ENCODE measurements around the gene KYNU.
"Not testable (repeated sequence)": the region's sequence is repeated elsewhere in the genome, so short reads cannot be mapped to it uniquely, and the experiment has no call there.

KYNU gene

DNA sequence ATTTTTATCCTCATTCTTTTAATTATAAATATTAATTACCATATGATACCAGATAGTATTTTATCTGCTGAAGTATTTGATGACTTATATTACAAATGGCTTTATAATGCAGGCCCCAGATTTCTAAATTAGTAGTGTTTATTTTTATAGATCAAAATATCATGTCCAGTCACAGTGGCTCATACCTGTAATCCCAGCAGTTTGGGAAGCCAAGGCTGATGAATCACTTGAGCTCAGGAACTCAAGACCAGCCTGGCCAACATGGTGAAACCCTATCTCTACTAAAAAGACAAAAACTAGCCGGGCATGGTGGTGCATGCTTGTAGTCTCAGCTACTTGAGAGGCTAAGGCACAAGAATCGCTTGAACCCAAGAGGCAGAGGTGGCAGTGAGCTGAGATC, 151.7 kb downstream of the KYNU start:
- Mint-ChIP-seq H3K4me1 (no peaks in the 10 kb centered on the region), H3K27ac (ENCODE audit: low read depth) (no peak overlapping the region), H3K27me3 (peaks cover 26% of the 10 kb centered on the region), H3K9me3 (no peaks in the 10 kb centered on the region), H3K36me3 (ENCODE audit: insufficient read depth) (no peaks in the 10 kb centered on the region), H3K4me3 (no peak overlapping the region)
- ATAC-seq (replicated peaks; ENCODE audit: extremely low read depth, poor library complexity, severe bottlenecking): no peak
- DNase-seq (ENCODE audit: low spot score in 2 of 2): no peak

- H3K4me3 Mint-ChIP-seq: no peak overlapping the region
- no peaks in the 10 kb centered on the region for H3K9me3 Mint-ChIP-seq
- ATAC-seq (replicated peaks; ENCODE audit: extremely low read depth, poor library complexity, severe bottlenecking): no peak
These were observed 152.7 kb downstream of the KYNU start for GRCh38 chr2:143030127-143030526.

GRCh38 chr2:143034292-143035074, 157.0 kb downstream of the KYNU start:
- Mint-ChIP-seq H3K27ac (ENCODE audit: low read depth) (no peak overlapping the region), H3K9me3 (no peaks in the 10 kb centered on the region), H3K4me1 (no peaks in the 10 kb centered on the region), H3K36me3 (ENCODE audit: insufficient read depth) (peaks cover 1% of the 10 kb centered on the region), H3K4me3 (no peak overlapping the region), H3K27me3 (peaks cover 10% of the 10 kb centered on the region)
- peak in 1 of 2 donors; percentile 55 for DNase-seq (ENCODE audit: low spot score in 2 of 2)
- ATAC-seq (replicated peaks; ENCODE audit: extremely low read depth, poor library complexity, severe bottlenecking): peak; percentile 82

More at GRCh38 chr2:143030127-143030526, 152.7 kb downstream of the KYNU start:
- peaks cover 16% of the 10 kb centered on the region for H3K27me3 Mint-ChIP-seq
- H3K36me3 Mint-ChIP-seq (ENCODE audit: insufficient read depth): no peaks in the 10 kb centered on the region
- DNase-seq (ENCODE audit: low spot score in 2 of 2): no peak
- H3K27ac Mint-ChIP-seq (ENCODE audit: low read depth): no peak overlapping the region
- H3K4me1 Mint-ChIP-seq: no peaks in the 10 kb centered on the region

DNA sequence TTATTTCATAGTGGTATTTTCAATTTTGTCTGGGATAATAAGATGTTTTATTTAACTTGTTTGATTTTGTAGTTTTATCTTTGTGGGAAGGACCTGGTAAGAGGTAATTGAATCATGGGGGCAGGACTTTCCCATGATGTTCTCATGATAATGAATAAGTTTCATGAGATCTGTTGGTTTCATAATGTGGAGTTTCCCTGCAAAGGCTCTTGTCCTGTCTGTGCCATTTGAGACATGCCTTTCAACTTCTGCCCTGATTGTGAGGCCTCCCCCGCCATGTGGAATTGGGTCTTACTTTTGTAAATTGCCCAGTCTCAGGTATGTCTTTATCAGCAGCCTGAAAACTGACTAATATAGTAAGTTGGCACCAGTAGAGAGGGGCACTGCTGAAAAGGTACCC, 174.0 kb downstream of the KYNU start:
- peaks cover 46% of the 10 kb centered on the region for H3K27me3 Mint-ChIP-seq
- H3K4me1 Mint-ChIP-seq: no peaks in the 10 kb centered on the region
- H3K27ac Mint-ChIP-seq (ENCODE audit: low read depth): no peak overlapping the region
- H3K9me3 Mint-ChIP-seq: no peaks in the 10 kb centered on the region
- no peak overlapping the region for H3K4me3 Mint-ChIP-seq
- ATAC-seq (replicated peaks; ENCODE audit: extremely low read depth, poor library complexity, severe bottlenecking): no peak
- no peaks in the 10 kb centered on the region for H3K36me3 Mint-ChIP-seq (ENCODE audit: insufficient read depth)
- no peak for DNase-seq (ENCODE audit: low spot score in 2 of 2)

GRCh38 chr2:143053437-143053836, 176.0 kb downstream of the KYNU start:
- not testable (repeated sequence) for DNase-seq (ENCODE audit: low spot score in 2 of 2); H3K27ac Mint-ChIP-seq (ENCODE audit: low read depth); H3K4me3 Mint-ChIP-seq; H3K36me3 Mint-ChIP-seq (ENCODE audit: insufficient read depth); H3K4me1 Mint-ChIP-seq; H3K9me3 Mint-ChIP-seq; ATAC-seq (replicated peaks; ENCODE audit: extremely low read depth, poor library complexity, severe bottlenecking)
- peaks cover 37% of the 10 kb centered on the region for H3K27me3 Mint-ChIP-seq

- Mint-ChIP-seq H3K27ac (ENCODE audit: low read depth) (no peak overlapping the region), H3K9me3 (no peaks in the 10 kb centered on the region), H3K36me3 (ENCODE audit: insufficient read depth) (no peaks in the 10 kb centered on the region), H3K4me1 (no peaks in the 10 kb centered on the region), H3K27me3 (peaks cover 15% of the 10 kb centered on the region), H3K4me3 (no peak overlapping the region)
- DNase-seq (ENCODE audit: low spot score in 2 of 2): no peak
- no peak for ATAC-seq (replicated peaks; ENCODE audit: extremely low read depth, poor library complexity, severe bottlenecking)
These were observed 179.1 kb downstream of the KYNU start for GRCh38 chr2:143056550-143056949.

- no peaks in the 10 kb centered on the region for H3K36me3 Mint-ChIP-seq (ENCODE audit: insufficient read depth)
- no peaks in the 10 kb centered on the region for H3K9me3 Mint-ChIP-seq
- no peak for ATAC-seq (replicated peaks; ENCODE audit: extremely low read depth, poor library complexity, severe bottlenecking)
These were observed 181.4 kb downstream of the KYNU start for GRCh38 chr2:143058851-143059250.

GRCh38 chr2:143063612-143064200, 186.2 kb downstream of the KYNU start:
- ATAC-seq (replicated peaks; ENCODE audit: extremely low read depth, poor library complexity, severe bottlenecking) (no peak), DNase-seq (ENCODE audit: low spot score in 2 of 2) (no peak)
- no peaks in the 10 kb centered on the region for H3K36me3 Mint-ChIP-seq (ENCODE audit: insufficient read depth)
- H3K27me3 Mint-ChIP-seq: no peaks in the 10 kb centered on the region
- H3K4me3 Mint-ChIP-seq: no peak overlapping the region
- peaks cover 4% of the 10 kb centered on the region for H3K4me1 Mint-ChIP-seq
- H3K27ac Mint-ChIP-seq (ENCODE audit: low read depth): no peak overlapping the region
- H3K9me3 Mint-ChIP-seq: peaks cover 5% of the 10 kb centered on the region

More at GRCh38 chr2:143058851-143059250, 181.4 kb downstream of the KYNU start:
- Mint-ChIP-seq H3K4me3 (no peak overlapping the region), H3K27ac (ENCODE audit: low read depth) (no peak overlapping the region), H3K4me1 (no peaks in the 10 kb centered on the region), H3K27me3 (no peaks in the 10 kb centered on the region)
- no peak for DNase-seq (ENCODE audit: low spot score in 2 of 2)

DNA sequence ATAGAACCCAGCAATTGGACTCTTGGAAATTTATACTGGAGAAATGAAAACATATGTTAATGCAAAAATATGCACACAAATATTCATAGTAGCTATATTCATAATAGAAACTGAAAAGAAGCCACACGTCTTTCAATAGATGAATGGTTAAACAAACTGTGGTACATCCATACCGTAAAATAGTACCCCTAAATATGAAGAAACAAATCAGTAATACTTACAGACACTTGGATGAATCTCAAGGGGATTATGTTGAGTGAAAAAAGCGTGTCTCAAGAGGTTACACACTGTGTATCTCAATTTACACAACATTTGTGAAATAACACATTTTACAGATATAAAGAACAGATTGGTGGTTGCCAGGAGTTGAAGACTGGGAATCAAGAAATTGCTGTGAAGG, 190.6 kb downstream of the KYNU start:
- no peak overlapping the region for H3K27ac Mint-ChIP-seq (ENCODE audit: low read depth)
- H3K9me3 Mint-ChIP-seq: peaks cover 5% of the 10 kb centered on the region
- DNase-seq (ENCODE audit: low spot score in 2 of 2) (no peak), ATAC-seq (replicated peaks; ENCODE audit: extremely low read depth, poor library complexity, severe bottlenecking) (no peak)
- H3K27me3 Mint-ChIP-seq: no peaks in the 10 kb centered on the region
- no peak overlapping the region for H3K4me3 Mint-ChIP-seq
- no peaks in the 10 kb centered on the region for H3K36me3 Mint-ChIP-seq (ENCODE audit: insufficient read depth)
- peaks cover 4% of the 10 kb centered on the region for H3K4me1 Mint-ChIP-seq

DNA sequence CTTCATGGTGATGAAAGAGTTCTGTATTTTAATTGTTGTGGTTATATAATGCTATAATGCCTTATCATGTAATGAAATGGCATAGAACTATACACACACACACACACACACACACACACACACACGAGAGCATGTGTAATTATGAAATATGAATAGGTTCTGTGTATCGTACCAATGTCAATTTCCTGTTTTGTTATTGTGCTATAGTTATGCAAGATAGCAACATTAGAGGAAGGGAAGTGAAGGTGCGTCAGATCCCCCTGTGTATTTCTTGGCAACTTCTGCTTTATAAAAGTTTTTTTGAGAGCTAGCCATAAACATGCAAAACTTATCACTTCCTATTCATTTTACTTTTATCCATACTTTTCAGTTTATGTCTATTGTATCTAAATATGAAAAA, 191.0 kb downstream of the KYNU start:
- no peak overlapping the region for H3K4me3 Mint-ChIP-seq
- peaks cover 5% of the 10 kb centered on the region for H3K9me3 Mint-ChIP-seq
- ATAC-seq (replicated peaks; ENCODE audit: extremely low read depth, poor library complexity, severe bottlenecking) (peak; percentile 81), DNase-seq (ENCODE audit: low spot score in 2 of 2) (no peak)
- H3K4me1 Mint-ChIP-seq: peaks cover 4% of the 10 kb centered on the region
- H3K27ac Mint-ChIP-seq (ENCODE audit: low read depth): no peak overlapping the region
- H3K36me3 Mint-ChIP-seq (ENCODE audit: insufficient read depth): no peaks in the 10 kb centered on the region
- no peaks in the 10 kb centered on the region for H3K27me3 Mint-ChIP-seq

DNA sequence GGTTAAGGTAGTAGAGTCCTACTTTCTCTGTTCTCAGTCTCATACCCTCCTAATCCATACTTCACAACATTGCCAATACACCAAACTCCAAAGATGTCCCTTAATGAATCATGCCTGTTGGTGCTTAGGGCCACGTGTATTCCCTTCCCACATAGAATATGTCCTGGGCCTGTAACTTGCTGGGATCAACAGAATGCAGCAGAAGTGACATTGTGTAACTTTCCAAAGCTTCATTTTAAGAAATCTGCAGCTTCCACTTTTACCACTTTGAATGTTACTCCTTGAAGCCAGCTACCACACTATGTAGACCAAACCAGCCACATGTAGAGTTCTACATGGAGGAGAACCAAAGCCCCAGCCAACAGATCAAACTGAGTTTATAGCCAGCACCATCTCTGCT, 193.2 kb downstream of the KYNU start:
- ATAC-seq (replicated peaks; ENCODE audit: extremely low read depth, poor library complexity, severe bottlenecking): no peak

GRCh38 chr2:143071185-143071876, 193.9 kb downstream of the KYNU start:
- Mint-ChIP-seq H3K27me3 (no peaks in the 10 kb centered on the region), H3K36me3 (ENCODE audit: insufficient read depth) (no peaks in the 10 kb centered on the region), H3K9me3 (no peaks in the 10 kb centered on the region), H3K4me1 (peaks cover 4% of the 10 kb centered on the region), H3K4me3 (no peak overlapping the region), H3K27ac (ENCODE audit: low read depth) (no peak overlapping the region)
- DNase-seq (ENCODE audit: low spot score in 2 of 2) (no peak), ATAC-seq (replicated peaks; ENCODE audit: extremely low read depth, poor library complexity, severe bottlenecking) (no peak)

More for the DNA sequence above, 193.2 kb downstream of the KYNU start:
- Mint-ChIP-seq H3K4me3 (no peak overlapping the region), H3K9me3 (no peaks in the 10 kb centered on the region), H3K27ac (ENCODE audit: low read depth) (no peak overlapping the region), H3K36me3 (ENCODE audit: insufficient read depth) (no peaks in the 10 kb centered on the region), H3K4me1 (peaks cover 4% of the 10 kb centered on the region), H3K27me3 (no peaks in the 10 kb centered on the region)
- DNase-seq (ENCODE audit: low spot score in 2 of 2): no peak

- not testable (repeated sequence) for H3K27me3 Mint-ChIP-seq; H3K4me1 Mint-ChIP-seq; H3K36me3 Mint-ChIP-seq (ENCODE audit: insufficient read depth); H3K4me3 Mint-ChIP-seq; DNase-seq (ENCODE audit: low spot score in 2 of 2); H3K27ac Mint-ChIP-seq (ENCODE audit: low read depth); ATAC-seq (replicated peaks; ENCODE audit: extremely low read depth, poor library complexity, severe bottlenecking); H3K9me3 Mint-ChIP-seq
These were observed 197.4 kb downstream of the KYNU start for GRCh38 chr2:143074913-143075312.
